Measurements from ENCODE around the gene SLCO4A1.

DNA sequence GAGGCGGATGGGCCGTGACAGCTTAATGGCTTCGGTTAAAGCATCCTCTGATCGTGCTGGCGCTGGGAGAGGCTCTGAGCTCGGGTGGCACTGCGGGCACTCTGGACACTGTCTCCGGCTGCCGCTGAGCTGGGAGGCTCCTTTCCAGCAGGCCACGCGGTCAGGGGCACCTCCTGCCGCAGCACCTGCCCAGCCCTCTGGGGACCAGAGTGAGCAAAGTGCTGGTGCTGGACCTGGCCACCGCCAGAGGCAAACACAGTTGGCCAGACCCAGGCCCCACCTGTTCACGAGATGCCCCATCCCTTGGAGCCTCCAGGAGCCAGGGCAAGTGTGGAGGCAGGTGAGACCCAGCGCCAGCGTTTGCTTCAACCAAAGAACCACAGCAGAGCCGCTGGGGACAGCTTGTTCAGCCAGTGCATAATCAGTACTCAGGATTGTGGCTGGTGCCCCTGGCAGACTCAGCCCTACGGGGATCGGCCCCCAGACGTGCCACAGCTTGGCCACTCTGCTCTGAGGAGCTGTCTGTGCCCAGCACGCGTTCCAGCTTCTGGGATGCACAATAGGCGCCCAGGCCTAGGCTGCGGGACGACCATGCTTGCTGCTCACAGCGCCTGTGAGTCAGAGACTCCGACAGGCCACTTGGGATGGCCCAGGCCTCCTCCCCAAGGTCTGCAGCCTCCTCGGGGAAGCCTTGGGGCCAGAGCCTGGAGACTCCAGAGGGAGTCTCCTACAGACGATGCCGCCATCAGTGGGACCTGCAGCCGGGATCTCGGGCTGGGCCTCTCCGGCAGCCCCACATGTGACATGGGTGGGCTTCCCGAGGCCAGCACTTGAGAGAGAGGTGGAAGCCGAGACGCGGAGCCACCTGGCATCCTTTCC, 38.2 kb upstream of the SLCO4A1 start:
- TF ChIP-seq POLR2A (IDR thresholded peaks at IDR 0.05) (no peak), EP300 (IDR thresholded peaks at IDR 0.05) (no peak)
- TF ChIP-seq, protein P1, sequence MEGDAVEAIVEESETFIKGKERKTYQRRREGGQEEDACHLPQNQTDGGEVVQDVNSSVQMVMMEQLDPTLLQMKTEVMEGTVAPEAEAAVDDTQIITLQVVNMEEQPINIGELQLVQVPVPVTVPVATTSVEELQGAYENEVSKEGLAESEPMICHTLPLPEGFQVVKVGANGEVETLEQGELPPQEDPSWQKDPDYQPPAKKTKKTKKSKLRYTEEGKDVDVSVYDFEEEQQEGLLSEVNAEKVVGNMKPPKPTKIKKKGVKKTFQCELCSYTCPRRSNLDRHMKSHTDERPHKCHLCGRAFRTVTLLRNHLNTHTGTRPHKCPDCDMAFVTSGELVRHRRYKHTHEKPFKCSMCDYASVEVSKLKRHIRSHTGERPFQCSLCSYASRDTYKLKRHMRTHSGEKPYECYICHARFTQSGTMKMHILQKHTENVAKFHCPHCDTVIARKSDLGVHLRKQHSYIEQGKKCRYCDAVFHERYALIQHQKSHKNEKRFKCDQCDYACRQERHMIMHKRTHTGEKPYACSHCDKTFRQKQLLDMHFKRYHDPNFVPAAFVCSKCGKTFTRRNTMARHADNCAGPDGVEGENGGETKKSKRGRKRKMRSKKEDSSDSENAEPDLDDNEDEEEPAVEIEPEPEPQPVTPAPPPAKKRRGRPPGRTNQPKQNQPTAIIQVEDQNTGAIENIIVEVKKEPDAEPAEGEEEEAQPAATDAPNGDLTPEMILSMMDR (IDR thresholded peaks at IDR 0.05) = no peak
